T-helper 1 cell treated with Interleukin-12 subunit alpha and Interleukin-12 subunit beta and Interleukin-4 antibody, amounts not matched to agents 30 μg/mL and 1 μg/mL, for 36 hours (primary cell): ENCODE measurements around the gene P4HA3.
"Not testable (repeated sequence)": the region's sequence is repeated elsewhere in the genome, so short reads cannot be mapped to it uniquely, and the experiment has no call there.

ENCODE experiments used
- H3K27ac Mint-ChIP-seq: one replicate; pipeline ENCODE4 v1.8.0; 2021; ENCODE audit warnings: mild to moderate bottlenecking, mixed read lengths
- H3K27me3 Mint-ChIP-seq: one replicate; pipeline ENCODE4 v1.8.0; 2021; ENCODE audit warnings: low read depth, mixed read lengths
- H3K36me3 Mint-ChIP-seq: one replicate; pipeline ENCODE4 v1.8.0; 2021; ENCODE audit warnings: low read depth, mixed read lengths
- H3K4me1 Mint-ChIP-seq: one replicate; pipeline ENCODE4 v1.8.0; 2021; ENCODE audit warnings: low read depth, mixed read lengths
- H3K4me3 Mint-ChIP-seq: one replicate; pipeline ENCODE4 v1.8.0; 2021; ENCODE audit warnings: mild to moderate bottlenecking, moderate library complexity, mixed read lengths
- H3K9me3 Mint-ChIP-seq: one replicate; pipeline ENCODE4 v1.8.0; 2021; ENCODE audit warnings: mixed read lengths

Gene P4HA3

GRCh38 chr11:74311352-74311926 lies at the start of gene P4HA3:
P4HA3 (minus strand) TSS chr11:74311640; CDS start chr11:74311611, 29 bp downstream.
- Mint-ChIP-seq H3K4me3 (peak within 1 kb of the TSS; percentile 60), H3K36me3 (no peaks in the 10 kb centered on the region), H3K27me3 (peaks cover 43% of the 10 kb centered on the region), H3K9me3 (no peaks in the 10 kb centered on the region), H3K4me1 (peaks cover 2% of the 10 kb centered on the region), H3K27ac (no peak within 1 kb of the TSS)

GRCh38 chr11:74357449-74357848 lies 46.0 kb upstream of the P4HA3 start:
- Mint-ChIP-seq H3K36me3 (peaks cover 10% of the 10 kb centered on the region), H3K4me1 (no peaks in the 10 kb centered on the region), H3K27ac (no peak overlapping the region), H3K4me3 (no peak overlapping the region), H3K9me3 (no peaks in the 10 kb centered on the region), H3K27me3 (no peaks in the 10 kb centered on the region)

- no peaks in the 10 kb centered on the region for H3K9me3 Mint-ChIP-seq
- H3K4me3 Mint-ChIP-seq, result no peak overlapping the region
- H3K27me3 Mint-ChIP-seq, result no peaks in the 10 kb centered on the region
- H3K4me1 Mint-ChIP-seq, result no peaks in the 10 kb centered on the region
- H3K27ac Mint-ChIP-seq, result no peak overlapping the region
- peaks cover 4% of the 10 kb centered on the region for H3K36me3 Mint-ChIP-seq
These were observed 44.2 kb upstream of the P4HA3 start for GRCh38 chr11:74355626-74356025.

- Mint-ChIP-seq H3K9me3 (no peaks in the 10 kb centered on the region), H3K36me3 (no peaks in the 10 kb centered on the region), H3K4me1 (no peaks in the 10 kb centered on the region), H3K4me3 (no peak overlapping the region), H3K27me3 (no peaks in the 10 kb centered on the region), H3K27ac (no peak overlapping the region)
These were observed 42.6 kb upstream of the P4HA3 start for GRCh38 chr11:74354036-74354435.

- Mint-ChIP-seq H3K9me3 (no peaks in the 10 kb centered on the region), H3K27ac (no peak overlapping the region), H3K4me1 (no peaks in the 10 kb centered on the region), H3K4me3 (no peak overlapping the region), H3K36me3 (peaks cover 2% of the 10 kb centered on the region), H3K27me3 (no peaks in the 10 kb centered on the region)
These were observed 35.9 kb upstream of the P4HA3 start for GRCh38 chr11:74347381-74347780.

- Mint-ChIP-seq H3K36me3 (peaks cover 5% of the 10 kb centered on the region), H3K4me3 (no peak overlapping the region), H3K27me3 (no peaks in the 10 kb centered on the region), H3K9me3 (no peaks in the 10 kb centered on the region), H3K4me1 (peaks cover 1% of the 10 kb centered on the region), H3K27ac (no peak overlapping the region)
These were observed 34.0 kb upstream of the P4HA3 start for GRCh38 chr11:74345420-74345819.

- no peak overlapping the region for H3K4me3 Mint-ChIP-seq
- no peak overlapping the region for H3K27ac Mint-ChIP-seq
- H3K4me1 Mint-ChIP-seq, result peaks cover 1% of the 10 kb centered on the region
- H3K9me3 Mint-ChIP-seq, result no peaks in the 10 kb centered on the region
- peaks cover 7% of the 10 kb centered on the region for H3K36me3 Mint-ChIP-seq
- H3K27me3 Mint-ChIP-seq, result no peaks in the 10 kb centered on the region
These were observed 30.5 kb upstream of the P4HA3 start for GRCh38 chr11:74341921-74342320.

GRCh38 chr11:74339619-74340018 lies 28.2 kb upstream of the P4HA3 start:
- Mint-ChIP-seq H3K4me1 (peaks cover 1% of the 10 kb centered on the region), H3K4me3 (no peak overlapping the region), H3K27me3 (no peaks in the 10 kb centered on the region), H3K27ac (no peak overlapping the region), H3K9me3 (no peaks in the 10 kb centered on the region), H3K36me3 (peaks cover 9% of the 10 kb centered on the region)

GRCh38 chr11:74338963-74339362 lies 27.5 kb upstream of the P4HA3 start:
- H3K27me3 Mint-ChIP-seq, result no peaks in the 10 kb centered on the region
- H3K4me3 Mint-ChIP-seq, result no peak overlapping the region
- H3K9me3 Mint-ChIP-seq, result no peaks in the 10 kb centered on the region
- peaks cover 1% of the 10 kb centered on the region for H3K4me1 Mint-ChIP-seq
- H3K36me3 Mint-ChIP-seq, result peaks cover 9% of the 10 kb centered on the region
- no peak overlapping the region for H3K27ac Mint-ChIP-seq

- no peaks in the 10 kb centered on the region for H3K4me1 Mint-ChIP-seq
- no peaks in the 10 kb centered on the region for H3K9me3 Mint-ChIP-seq
- H3K27ac Mint-ChIP-seq, result no peak overlapping the region
- no peaks in the 10 kb centered on the region for H3K27me3 Mint-ChIP-seq
- H3K4me3 Mint-ChIP-seq, result no peak overlapping the region
- peaks cover 2% of the 10 kb centered on the region for H3K36me3 Mint-ChIP-seq
These were observed 21.8 kb upstream of the P4HA3 start for GRCh38 chr11:74333193-74333592.

GRCh38 chr11:74332291-74332690 lies 20.9 kb upstream of the P4HA3 start:
- H3K4me1 Mint-ChIP-seq, result no peaks in the 10 kb centered on the region
- H3K36me3 Mint-ChIP-seq, result peaks cover 2% of the 10 kb centered on the region
- no peak overlapping the region for H3K27ac Mint-ChIP-seq
- H3K27me3 Mint-ChIP-seq, result no peaks in the 10 kb centered on the region
- no peak overlapping the region for H3K4me3 Mint-ChIP-seq
- no peaks in the 10 kb centered on the region for H3K9me3 Mint-ChIP-seq

GRCh38 chr11:74331000-74331399 lies 19.6 kb upstream of the P4HA3 start:
- not testable (repeated sequence) for H3K27ac Mint-ChIP-seq, H3K36me3 Mint-ChIP-seq, H3K4me1 Mint-ChIP-seq, H3K27me3 Mint-ChIP-seq, H3K9me3 Mint-ChIP-seq, H3K4me3 Mint-ChIP-seq

- H3K4me3 Mint-ChIP-seq, result no peak overlapping the region
- H3K9me3 Mint-ChIP-seq, result no peaks in the 10 kb centered on the region
- H3K27me3 Mint-ChIP-seq, result no peaks in the 10 kb centered on the region
- no peak overlapping the region for H3K27ac Mint-ChIP-seq
- no peaks in the 10 kb centered on the region for H3K36me3 Mint-ChIP-seq
- no peaks in the 10 kb centered on the region for H3K4me1 Mint-ChIP-seq
These were observed 18.8 kb upstream of the P4HA3 start for GRCh38 chr11:74330075-74330858.

- no peaks in the 10 kb centered on the region for H3K4me1 Mint-ChIP-seq
- no peak overlapping the region for H3K27ac Mint-ChIP-seq
- no peak overlapping the region for H3K4me3 Mint-ChIP-seq
- H3K36me3 Mint-ChIP-seq, result no peaks in the 10 kb centered on the region
- H3K9me3 Mint-ChIP-seq, result no peaks in the 10 kb centered on the region
- H3K27me3 Mint-ChIP-seq, result peaks cover 7% of the 10 kb centered on the region
These were observed 15.6 kb upstream of the P4HA3 start for GRCh38 chr11:74327076-74327475.

GRCh38 chr11:74326665-74327064 lies 15.2 kb upstream of the P4HA3 start:
- no peak overlapping the region for H3K27ac Mint-ChIP-seq
- H3K27me3 Mint-ChIP-seq, result peaks cover 11% of the 10 kb centered on the region
- no peaks in the 10 kb centered on the region for H3K9me3 Mint-ChIP-seq

More at GRCh38 chr11:74326665-74327064, 15.2 kb upstream of the P4HA3 start:
- no peak overlapping the region for H3K4me3 Mint-ChIP-seq
- no peaks in the 10 kb centered on the region for H3K36me3 Mint-ChIP-seq
- H3K4me1 Mint-ChIP-seq, result no peaks in the 10 kb centered on the region
